ENCODE results near the gene LOC101059915.
A peak's percentile ranks its signal among the peaks of the same experiment; 100 is the strongest.
"Not testable (repeated sequence)": the region's sequence is repeated elsewhere in the genome, so short reads cannot be mapped to it uniquely, and the experiment has no call there.

The LOC101059915 gene

GRCh38 chrX:71668248-71668595 is 876 bp downstream of the LOC101059915 start:
- DNase-seq (ENCODE audit: low spot score) = no peak
- in situ Hi-C loops (cut with HindIII; ENCODE audit: low sequenced_read_pairs) = no loop called here

DNA sequence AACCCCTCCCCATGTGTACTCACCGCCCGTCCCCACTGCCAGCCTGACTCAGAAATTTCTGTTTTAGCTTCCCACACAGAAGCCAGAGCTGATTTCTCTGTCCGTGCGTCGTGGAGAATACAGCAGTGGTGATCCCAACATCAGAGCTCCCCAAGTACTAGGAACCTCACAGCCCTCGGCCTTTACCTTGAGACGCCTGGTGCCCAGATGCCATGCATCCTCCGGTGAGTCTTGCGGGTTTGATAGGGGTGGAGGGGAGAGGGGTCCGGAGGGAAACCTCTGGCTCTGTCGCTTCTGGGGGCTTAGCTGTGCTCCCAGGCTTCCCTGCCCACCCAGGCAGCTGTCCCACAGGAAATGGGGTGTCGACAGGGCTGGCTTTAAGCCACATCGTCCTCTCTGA is 2.1 kb downstream of the LOC101059915 start:
- DNase-seq (ENCODE audit: low spot score) = no peak
- in situ Hi-C loops (cut with HindIII; ENCODE audit: low sequenced_read_pairs) = no loop called here

DNA sequence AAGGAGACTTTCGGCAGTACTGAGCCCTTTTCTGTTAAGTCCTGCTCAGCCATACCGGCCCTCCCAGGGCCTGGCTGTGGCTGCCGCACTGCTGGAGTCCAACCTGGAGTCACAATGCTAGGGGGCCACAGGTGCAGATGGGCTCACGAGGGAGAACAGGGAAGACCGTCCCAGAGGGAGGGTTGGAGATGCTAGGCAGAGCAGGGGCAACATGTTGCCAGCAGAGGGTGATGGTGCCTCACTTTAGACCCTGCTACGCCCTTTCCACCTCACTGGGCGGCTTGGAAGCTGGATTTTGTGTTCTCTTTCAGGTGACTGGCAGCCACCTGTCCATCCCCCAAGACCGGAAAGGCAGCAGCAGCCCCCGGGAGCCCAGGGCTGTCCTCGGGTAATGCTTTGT is 2.6 kb downstream of the LOC101059915 start:
- in situ Hi-C loops (cut with HindIII; ENCODE audit: low sequenced_read_pairs) = not testable (repeated sequence)
- peak; percentile 67 for DNase-seq (ENCODE audit: low spot score)

DNA sequence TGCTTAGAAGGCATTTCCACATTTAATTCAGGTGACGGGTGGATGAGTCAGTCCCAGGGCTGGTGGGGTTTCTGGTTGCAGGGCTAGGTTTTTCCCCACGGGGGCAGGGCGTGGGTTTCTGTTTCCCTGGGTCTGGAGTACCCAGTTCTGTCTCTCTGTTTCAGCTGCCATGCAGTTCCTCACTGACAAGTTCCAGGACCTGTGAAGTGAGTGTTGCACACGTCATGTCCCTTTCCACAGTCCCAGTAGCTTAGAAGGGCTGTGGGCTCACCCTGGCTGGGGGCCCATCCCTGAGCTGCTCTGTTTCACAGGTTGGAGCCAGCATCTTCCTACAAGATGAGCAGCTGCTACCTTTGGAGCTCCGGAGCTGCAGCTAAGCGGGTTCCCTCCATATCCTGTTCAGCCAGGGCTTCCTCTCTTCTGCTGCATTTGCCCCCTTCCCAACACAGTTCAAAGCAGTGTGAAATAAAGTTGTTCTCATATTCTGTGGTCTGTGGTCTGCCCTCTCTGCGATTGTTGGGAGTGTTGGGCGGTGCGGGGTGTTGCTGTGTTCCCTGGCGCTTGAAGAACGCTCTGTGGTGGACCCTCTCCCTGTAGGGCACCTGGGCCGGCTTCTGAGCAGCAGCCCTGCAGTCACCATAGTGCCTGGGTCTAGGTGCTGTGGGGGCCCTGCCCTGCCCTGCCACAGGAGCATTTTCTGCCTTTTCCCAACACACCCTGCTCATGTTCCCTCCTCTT is 3.9 kb downstream of the LOC101059915 start:
- no peak for DNase-seq (ENCODE audit: low spot score)
- in situ Hi-C loops (cut with HindIII; ENCODE audit: low sequenced_read_pairs) = no loop called here

- in situ Hi-C loops (cut with HindIII; ENCODE audit: low sequenced_read_pairs) = no loop called here
- DNase-seq (ENCODE audit: low spot score) = no peak
Observed at GRCh38 chrX:71671938-71672337, 4.6 kb downstream of the LOC101059915 start.

GRCh38 chrX:71675636-71676035 is 8.3 kb downstream of the LOC101059915 start:
- DNase-seq (ENCODE audit: low spot score); in situ Hi-C loops (cut with HindIII; ENCODE audit: low sequenced_read_pairs): not testable (repeated sequence)

DNA sequence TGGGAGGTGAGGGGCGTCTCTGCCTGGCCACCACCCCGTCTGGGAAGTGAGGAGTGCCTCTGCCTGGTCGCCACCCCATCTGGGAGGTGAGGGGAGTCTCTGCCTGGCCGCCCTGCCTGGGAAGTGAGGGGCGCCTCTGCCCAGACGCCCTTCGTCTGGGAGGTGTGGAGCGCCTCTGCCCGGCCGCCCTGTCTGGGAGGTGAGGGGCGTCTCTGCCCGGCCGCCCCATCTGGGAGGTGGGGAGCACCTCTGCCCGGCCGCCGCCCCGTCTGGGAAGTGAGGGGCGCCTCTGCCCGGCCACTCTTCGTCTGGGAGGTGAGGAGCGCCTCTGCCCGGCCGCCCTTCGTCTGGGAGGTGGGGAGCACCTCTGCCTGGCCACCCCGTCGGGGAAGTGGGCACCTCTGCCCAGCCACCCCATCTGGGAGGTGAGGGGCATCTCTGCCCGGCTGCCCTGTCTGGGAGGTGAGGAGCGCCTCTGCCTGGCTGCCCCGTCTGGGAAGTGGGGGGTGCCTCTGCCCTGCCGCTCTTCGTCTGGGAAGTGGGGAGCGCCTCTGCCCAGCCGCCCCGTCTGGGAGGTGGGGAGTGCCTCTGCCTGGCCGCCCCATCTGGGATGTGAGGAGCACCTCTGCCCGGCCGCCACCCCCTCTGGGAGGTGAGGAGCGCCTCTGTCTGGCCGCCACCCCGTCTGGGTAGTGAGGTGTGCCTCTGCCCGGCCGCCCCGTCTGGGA is 8.9 kb downstream of the LOC101059915 start:
- DNase-seq (ENCODE audit: low spot score); in situ Hi-C loops (cut with HindIII; ENCODE audit: low sequenced_read_pairs): not testable (repeated sequence)

GRCh38 chrX:71677195-71677594 is 9.8 kb downstream of the LOC101059915 start:
- DNase-seq (ENCODE audit: low spot score); in situ Hi-C loops (cut with HindIII; ENCODE audit: low sequenced_read_pairs): not testable (repeated sequence)

DNA sequence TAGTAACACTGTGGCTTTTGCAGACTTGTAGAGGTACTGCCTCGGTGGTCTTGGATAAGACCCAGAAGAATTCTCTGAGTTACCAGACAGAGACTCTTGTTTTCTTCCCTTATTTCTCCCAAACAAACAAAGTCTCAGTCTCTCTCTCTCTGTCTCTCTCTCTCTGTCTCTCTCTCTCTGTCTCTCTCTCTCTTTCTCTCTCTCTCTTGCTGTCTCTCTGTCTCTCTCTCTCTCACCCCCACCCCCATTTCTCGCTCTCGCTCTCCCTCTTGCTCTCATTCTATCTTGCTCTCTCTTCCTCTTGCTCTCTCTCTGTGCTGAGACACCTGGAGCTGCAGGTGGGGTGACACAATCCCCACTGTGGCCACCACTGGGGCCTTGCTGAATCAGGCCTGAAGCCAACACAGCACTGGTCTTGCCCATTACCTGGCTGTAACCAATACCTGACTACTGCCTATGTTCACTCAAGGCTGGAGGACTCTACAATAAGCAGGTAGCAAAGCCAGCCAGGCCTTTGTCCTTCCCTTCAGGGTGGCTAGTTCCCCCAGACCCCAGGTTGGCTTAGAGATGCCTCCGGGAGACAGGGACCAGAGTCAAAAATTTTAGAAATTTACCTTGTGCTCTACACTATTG is 12.3 kb downstream of the LOC101059915 start:
- in situ Hi-C loops (cut with HindIII; ENCODE audit: low sequenced_read_pairs) = no loop called here
- DNase-seq (ENCODE audit: low spot score) = no peak

GRCh38 chrX:71696641-71697465 is 29.5 kb downstream of the LOC101059915 start:
- in situ Hi-C loops (cut with HindIII; ENCODE audit: low sequenced_read_pairs); DNase-seq (ENCODE audit: low spot score): not testable (repeated sequence)

DNA sequence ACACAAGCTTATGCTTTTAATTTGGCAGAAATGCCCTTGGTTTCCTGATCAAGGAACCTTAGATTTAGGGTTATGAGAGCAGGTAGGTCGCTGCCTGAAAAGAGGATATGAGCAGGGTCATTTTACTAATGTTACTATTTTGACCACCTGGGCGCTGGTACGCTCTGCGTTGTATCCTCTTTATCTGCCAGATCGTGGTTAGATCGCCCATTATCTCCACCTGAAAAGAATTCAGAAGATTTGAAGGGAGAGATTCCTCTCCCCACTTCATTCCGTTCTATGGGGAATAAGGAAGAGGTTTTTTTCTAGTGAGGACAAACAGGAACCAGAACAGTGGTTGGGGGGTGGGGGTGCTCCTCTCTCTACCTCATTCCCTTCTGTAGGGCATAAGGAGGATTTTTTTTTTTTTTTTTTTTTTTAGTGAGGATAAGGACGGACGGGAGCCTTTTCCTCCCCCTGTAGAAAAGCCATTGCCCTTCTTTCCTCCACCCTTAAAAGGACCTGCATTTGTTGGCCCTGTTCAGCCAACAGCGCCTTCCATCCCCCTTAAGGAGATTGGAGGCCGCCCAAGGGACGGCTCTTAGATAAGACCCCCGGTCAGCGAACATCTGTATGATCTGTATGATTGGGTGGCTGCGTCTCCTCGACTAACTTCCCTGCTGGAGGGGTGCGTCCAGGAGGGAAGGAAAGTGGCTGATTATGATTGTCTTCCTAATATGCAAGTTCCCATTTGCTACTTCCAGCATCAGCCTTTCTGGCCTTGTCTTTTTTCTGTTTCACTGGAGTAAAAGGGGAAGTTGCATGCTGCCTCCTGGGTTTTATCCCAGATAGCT is 30.3 kb downstream of the LOC101059915 start:
- not testable (repeated sequence) for DNase-seq (ENCODE audit: low spot score)

GRCh38 chrX:71698299-71699022 is 31.1 kb downstream of the LOC101059915 start:
- DNase-seq (ENCODE audit: low spot score); in situ Hi-C loops (cut with HindIII; ENCODE audit: low sequenced_read_pairs): not testable (repeated sequence)

More for the DNA sequence above, 30.3 kb downstream of the LOC101059915 start:
- in situ Hi-C loops (cut with HindIII; ENCODE audit: low sequenced_read_pairs) = not testable (repeated sequence)

- in situ Hi-C loops (cut with HindIII; ENCODE audit: low sequenced_read_pairs); DNase-seq (ENCODE audit: low spot score): not testable (repeated sequence)
Observed at GRCh38 chrX:71699023-71699344, 31.6 kb downstream of the LOC101059915 start.

- not testable (repeated sequence) for DNase-seq (ENCODE audit: low spot score)
Observed at GRCh38 chrX:71702853-71703252, 35.5 kb downstream of the LOC101059915 start.

DNA sequence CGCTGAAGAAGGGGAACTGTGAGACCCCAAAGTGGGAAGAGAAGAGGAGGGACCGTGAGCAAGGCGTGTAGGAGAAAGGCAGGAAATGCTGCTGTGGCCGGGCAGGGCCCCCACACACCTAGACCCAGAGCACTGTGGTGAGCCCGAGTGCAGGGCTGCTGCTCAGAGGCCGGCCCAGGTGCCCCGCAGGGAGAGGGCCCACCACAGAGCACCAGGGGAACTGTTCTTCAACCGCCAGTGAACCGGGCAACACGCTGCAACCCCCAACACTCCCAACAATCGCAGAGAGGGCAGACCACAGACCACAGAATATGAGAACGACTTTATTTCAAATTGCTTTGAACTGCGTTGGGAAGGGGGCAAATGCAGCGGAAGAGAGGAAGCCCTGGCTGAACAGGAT is 46.7 kb downstream of the LOC101059915 start:
- in situ Hi-C loops (cut with HindIII; ENCODE audit: low sequenced_read_pairs); DNase-seq (ENCODE audit: low spot score): not testable (repeated sequence)

More at GRCh38 chrX:71702853-71703252, 35.5 kb downstream of the LOC101059915 start:
- in situ Hi-C loops (cut with HindIII; ENCODE audit: low sequenced_read_pairs) = not testable (repeated sequence)

GRCh38 chrX:71715551-71715950 is 48.2 kb downstream of the LOC101059915 start:
- DNase-seq (ENCODE audit: low spot score); in situ Hi-C loops (cut with HindIII; ENCODE audit: low sequenced_read_pairs): not testable (repeated sequence)

- DNase-seq (ENCODE audit: low spot score); in situ Hi-C loops (cut with HindIII; ENCODE audit: low sequenced_read_pairs): not testable (repeated sequence)
Observed at GRCh38 chrX:71716323-71716722, 49.0 kb downstream of the LOC101059915 start.

DNA sequence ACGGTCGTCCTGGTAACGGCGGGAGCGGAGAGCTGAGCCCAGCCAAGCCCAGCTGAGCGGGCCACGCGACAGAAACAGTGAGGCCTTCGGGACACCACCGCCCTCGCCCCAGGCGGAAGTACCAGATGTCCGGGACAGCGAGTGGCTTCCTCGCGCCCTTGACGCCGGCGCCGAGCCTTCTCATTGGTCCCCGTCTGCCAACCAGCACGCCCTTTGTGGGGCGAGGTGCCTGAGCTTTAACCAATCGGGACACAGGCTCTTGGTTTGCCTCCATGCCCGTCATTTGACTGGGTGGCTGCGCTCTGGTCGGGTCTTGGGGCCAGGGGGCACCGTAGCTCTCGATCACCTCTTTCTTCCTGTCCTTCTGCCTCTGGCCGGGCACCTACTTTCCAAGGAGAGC is 50.8 kb downstream of the LOC101059915 start, which contains the start of gene CXorf49:
Gene CXorf49 (minus strand): TSS at position 101 of the 400 bp plus-strand sequence. CDS start 134 bp downstream, outside the sequence.
- in situ Hi-C loops (cut with HindIII; ENCODE audit: low sequenced_read_pairs); DNase-seq (ENCODE audit: low spot score): not testable (repeated sequence)
